CD14-positive monocyte (primary cell): ENCODE measurements around the gene LINC00237. TPM values are rescaled to one million over a fixed set of nuclear protein-coding genes. Genes with fewer than 3 reads are reported as not detected.

ENCODE experiments used
- DNase-seq, 3 donors: peaks; one replicate each; pipeline ENCODE4 v3.0.0-alpha.2; 2011 to 2022
- H2AFZ ChIP-seq: 2 replicates; pipeline ENCODE4 v1.6.0; 2012; ENCODE audit warnings: mild to moderate bottlenecking, low read depth, low read length, inconsistent platforms; ENCODE audit not compliant: insufficient read depth, poor library complexity, severe bottlenecking
- H3K27ac ChIP-seq, 2 donors: 1 replicate in 1 of 2; 2 replicates in 1 of 2; pipeline ENCODE4 v1.5.1; 2012 to 2013; ENCODE audit warnings: low read length in 2 of 2, control low read depth in 1 of 2, inconsistent platforms in 1 of 2, low read depth in 1 of 2, mild to moderate bottlenecking in 1 of 2
- H3K27me3 ChIP-seq, 2 donors: one replicate each; pipeline versions ENCODE4 v1.6.0 to v1.6.1; 2011 to 2013; ENCODE audit warnings: low read length in 2 of 2; ENCODE audit not compliant: control insufficient read depth in 2 of 2, insufficient read depth in 2 of 2
- H3K36me3 ChIP-seq, 2 donors: replicated peaks in 1 of 2; 1 replicate in 1 of 2; 2 replicates in 1 of 2; pipeline versions ENCODE4 v1.5.1 to v1.6.1; 2012 to 2013; ENCODE audit warnings: low read length in 2 of 2, control low read depth in 1 of 2, inconsistent platforms in 1 of 2, mild to moderate bottlenecking in 1 of 2; ENCODE audit not compliant: insufficient read depth in 2 of 2, control insufficient read depth in 1 of 2
- H3K4me1 ChIP-seq, 2 donors: 1 replicate in 1 of 2; 2 replicates in 1 of 2; pipeline versions ENCODE4 v1.5.1 to v1.6.1; 2012 to 2013; ENCODE audit warnings: low read length in 2 of 2, control low read depth in 1 of 2, inconsistent platforms in 1 of 2, mild to moderate bottlenecking in 1 of 2, moderate library complexity in 1 of 2; ENCODE audit not compliant: insufficient read depth in 2 of 2, control insufficient read depth in 1 of 2
- H3K4me2 ChIP-seq: replicated peaks from 2 replicates; pipeline ENCODE3; 2012; ENCODE audit warnings: low read length, moderate library complexity, mild to moderate bottlenecking; ENCODE audit not compliant: poor library complexity, severe bottlenecking; ENCODE audit errors: extremely low read depth
- H3K4me3 ChIP-seq, 3 experiments: fragments of 200-600 bp in 1 of 3; sonication (generic) in 1 of 3; replicated peaks in 1 of 3; 1 replicate in 2 of 3; 2 replicates in 1 of 3; pipeline ENCODE4 v1.5.1; 2011 to 2013; ENCODE audit warnings: low read length in 3 of 3, mild to moderate bottlenecking in 3 of 3, control low read depth in 2 of 3, low read depth in 2 of 3, inconsistent platforms in 1 of 3, moderate library complexity in 1 of 3
- H3K79me2 ChIP-seq: 2 replicates; pipeline ENCODE4 v1.6.0; 2012; ENCODE audit warnings: mild to moderate bottlenecking, control low read depth, inconsistent platforms, low read length, moderate library complexity; ENCODE audit not compliant: insufficient read depth
- H3K9ac ChIP-seq: 2 replicates; pipeline ENCODE4 v1.6.0; 2017; ENCODE audit warnings: low read length, mild to moderate bottlenecking; ENCODE audit not compliant: insufficient read depth, poor library complexity, severe bottlenecking
- H3K9me3 ChIP-seq, 2 donors: replicated peaks in 1 of 2; 1 replicate in 1 of 2; 2 replicates in 1 of 2; pipeline versions ENCODE4 v1.5.1 to v1.6.1; 2012 to 2013; ENCODE audit warnings: low read length in 2 of 2, control low read depth in 1 of 2; ENCODE audit not compliant: control insufficient read depth in 1 of 2, insufficient read depth in 1 of 2
- H4K20me1 ChIP-seq: 2 replicates; pipeline ENCODE4 v1.6.0; 2012; ENCODE audit warnings: mild to moderate bottlenecking, low read length, control low read depth, moderate library complexity; ENCODE audit not compliant: insufficient read depth
- H3K27ac Mint-ChIP-seq, 7 donors: one replicate each; pipeline ENCODE4 v1.8.0; 2020; ENCODE audit warnings: mild to moderate bottlenecking in 7 of 7, mixed read lengths in 7 of 7, moderate library complexity in 6 of 7, inconsistent platforms in 2 of 7
- H3K27me3 Mint-ChIP-seq, 3 donors: one replicate each; pipeline ENCODE4 v1.8.0; 2021 to 2022; ENCODE audit warnings: low read depth in 3 of 3, mild to moderate bottlenecking in 3 of 3, mixed read lengths in 3 of 3, moderate library complexity in 3 of 3, inconsistent platforms in 1 of 3
- H3K36me3 Mint-ChIP-seq, 2 donors: one replicate each; pipeline ENCODE4 v1.8.0; 2020; ENCODE audit warnings: mixed read lengths in 2 of 2, inconsistent platforms in 1 of 2, mild to moderate bottlenecking in 1 of 2
- H3K4me1 Mint-ChIP-seq: one replicate; pipeline ENCODE4 v1.8.0; 2020; ENCODE audit warnings: mild to moderate bottlenecking, mixed read lengths
- H3K4me3 Mint-ChIP-seq, 2 donors: one replicate each; pipeline ENCODE4 v1.8.0; 2020; ENCODE audit warnings: mild to moderate bottlenecking in 2 of 2, mixed read lengths in 2 of 2, moderate library complexity in 1 of 2
- H3K9me3 Mint-ChIP-seq, 7 donors: one replicate each; pipeline ENCODE4 v1.8.0; 2020 to 2022; ENCODE audit warnings: mixed read lengths in 7 of 7, mild to moderate bottlenecking in 6 of 7, moderate library complexity in 6 of 7, inconsistent platforms in 2 of 7
- WGBS: methylation state at CpG from one replicate; pipeline ENCODE4 v1.1.5; 2013; ENCODE audit warnings: missing lambda C conversion rate; ENCODE audit not compliant: insufficient coverage; 5-methylcytosine and 5-hydroxymethylcytosine counted together
- intact Hi-C, 2 donors: fragments of 100-400 bp; cut with micrococcal nuclease; formaldehyde crosslinking; loops; one replicate each; pipeline versions ENCODE4 v1.15.0 to v1.15.1; 2023
- polyA plus RNA-seq, 3 donors: library from polyadenylated mRNA; depleted of rRNA in 1 of 3; unstranded in 2 of 3; stranded (reverse) in 1 of 3; fragments of 300-500 nt in 2 of 3; fragments of >200 nt in 1 of 3; fragmentation: Illumina TruSeq in 2 of 3; gene quantifications; 1 replicate in 2 of 3; 2 replicates in 1 of 3; pipeline ENCODE4 v1.2.3, GENCODE V29; 2012 to 2021
- TF ChIP-seq, protein P1 (sequence below): fragments of 200-600 bp; IDR thresholded peaks from one replicate; pipeline ENCODE4 v1.8.0; 2022; ENCODE audit warnings: antibody characterized with exemption, mild to moderate bottlenecking

LINC00237 gene
- polyA plus RNA-seq, 3 donors: 0.31 to 0.39 TPM; not detected in 1

DNA sequence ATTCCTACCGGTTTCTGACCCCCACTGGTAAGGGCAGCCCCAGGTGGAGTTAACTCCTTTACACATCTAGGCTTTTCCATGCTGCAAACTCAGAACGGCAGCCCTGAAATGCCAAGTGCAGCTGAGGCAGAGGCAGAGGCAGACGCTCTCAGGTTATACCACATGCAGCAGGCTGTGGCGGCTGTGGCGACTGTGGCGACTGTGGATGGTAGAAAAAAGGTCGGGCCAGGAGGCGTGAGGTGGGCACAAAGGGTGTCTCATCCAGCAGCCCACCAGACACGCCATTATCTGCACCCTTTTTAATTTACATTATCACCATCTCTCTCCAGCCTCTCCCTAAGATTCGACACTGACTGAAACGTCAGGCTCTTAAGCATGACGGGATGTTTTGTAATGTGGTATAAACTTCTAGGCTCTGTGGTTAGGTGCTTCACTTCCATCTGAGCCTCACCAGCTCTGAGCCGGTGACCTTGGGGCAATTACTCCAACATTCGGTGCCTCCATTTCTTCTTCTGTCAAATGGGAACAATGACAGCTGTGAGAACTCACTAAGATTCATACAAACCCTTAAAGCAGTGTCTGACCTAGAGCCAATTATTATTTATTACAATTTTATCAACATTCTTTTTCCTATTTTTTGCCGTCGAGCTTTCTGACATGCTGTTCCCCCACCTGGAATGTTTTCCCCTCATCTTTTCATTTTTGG lies 27.9 kb upstream of the LINC00237 start:
- Histone ChIP-seq H3K4me3 (no peak overlapping the region), H3K9me3 (no peaks in the 10 kb centered on the region), H2AFZ (no peak overlapping the region), H4K20me1 (no peaks in the 10 kb centered on the region), H3K4me2 (no peak overlapping the region), H3K4me1 (no peaks in the 10 kb centered on the region), H3K79me2 (no peaks in the 10 kb centered on the region), H3K9ac (no peak overlapping the region), H3K27ac (no peak overlapping the region), H3K36me3 (peaks cover 0 to 11% of the 10 kb centered on the region in 2 donors), H3K27me3 (no peaks in the 10 kb centered on the region)
- no peaks in the 10 kb centered on the region for H3K4me1 Mint-ChIP-seq
- H3K27me3 Mint-ChIP-seq: no peaks in the 10 kb centered on the region
- WGBS: 100% methylated on average over 5 of the region's 16 CpGs
- no peak overlapping the region for H3K4me3 Mint-ChIP-seq
- TF ChIP-seq, protein P1, sequence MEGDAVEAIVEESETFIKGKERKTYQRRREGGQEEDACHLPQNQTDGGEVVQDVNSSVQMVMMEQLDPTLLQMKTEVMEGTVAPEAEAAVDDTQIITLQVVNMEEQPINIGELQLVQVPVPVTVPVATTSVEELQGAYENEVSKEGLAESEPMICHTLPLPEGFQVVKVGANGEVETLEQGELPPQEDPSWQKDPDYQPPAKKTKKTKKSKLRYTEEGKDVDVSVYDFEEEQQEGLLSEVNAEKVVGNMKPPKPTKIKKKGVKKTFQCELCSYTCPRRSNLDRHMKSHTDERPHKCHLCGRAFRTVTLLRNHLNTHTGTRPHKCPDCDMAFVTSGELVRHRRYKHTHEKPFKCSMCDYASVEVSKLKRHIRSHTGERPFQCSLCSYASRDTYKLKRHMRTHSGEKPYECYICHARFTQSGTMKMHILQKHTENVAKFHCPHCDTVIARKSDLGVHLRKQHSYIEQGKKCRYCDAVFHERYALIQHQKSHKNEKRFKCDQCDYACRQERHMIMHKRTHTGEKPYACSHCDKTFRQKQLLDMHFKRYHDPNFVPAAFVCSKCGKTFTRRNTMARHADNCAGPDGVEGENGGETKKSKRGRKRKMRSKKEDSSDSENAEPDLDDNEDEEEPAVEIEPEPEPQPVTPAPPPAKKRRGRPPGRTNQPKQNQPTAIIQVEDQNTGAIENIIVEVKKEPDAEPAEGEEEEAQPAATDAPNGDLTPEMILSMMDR: no peak
- H3K36me3 Mint-ChIP-seq: peaks cover 39 to 42% of the 10 kb centered on the region in 2 donors
- DNase-seq: no peak
- H3K9me3 Mint-ChIP-seq: no peaks in the 10 kb centered on the region
- intact Hi-C loops: no loop called here
- peak overlapping the region in 1 of 7 donors; percentile 56 for H3K27ac Mint-ChIP-seq

DNA sequence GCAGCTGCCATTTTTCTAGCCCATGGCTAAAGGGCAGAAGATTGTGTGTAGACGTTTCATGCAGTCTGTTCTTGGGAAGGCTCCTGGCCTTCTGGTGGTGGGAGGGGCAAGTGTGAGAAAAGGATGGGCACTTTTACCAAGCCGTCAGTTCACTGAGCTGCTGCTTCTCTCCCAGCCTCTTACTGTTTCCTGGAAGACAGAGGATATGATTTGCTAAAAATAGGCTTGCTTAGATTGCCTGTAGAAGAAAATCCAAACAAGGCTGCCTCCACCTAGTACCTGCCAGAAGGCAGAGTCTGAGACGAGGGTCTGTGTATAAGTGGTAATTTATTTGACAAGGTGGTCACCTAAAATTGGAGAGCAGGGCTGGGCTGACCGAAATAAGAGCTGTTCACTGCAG lies 27.2 kb upstream of the LINC00237 start:
- TF ChIP-seq, protein P1: no peak
- no peaks in the 10 kb centered on the region for H3K27me3 Mint-ChIP-seq
- H3K4me3 Mint-ChIP-seq: no peak overlapping the region
- intact Hi-C loops: no loop called here
- H2AFZ ChIP-seq: no peak overlapping the region
- no peak overlapping the region for H3K9ac ChIP-seq
- H3K4me3 ChIP-seq: no peak overlapping the region
- no peak for DNase-seq
- no peaks in the 10 kb centered on the region for H4K20me1 ChIP-seq
- no peaks in the 10 kb centered on the region for H3K27me3 ChIP-seq
- no peaks in the 10 kb centered on the region for H3K9me3 ChIP-seq
- H3K4me1 Mint-ChIP-seq: no peaks in the 10 kb centered on the region
- no peak overlapping the region for H3K27ac ChIP-seq
- H3K36me3 ChIP-seq: peaks cover 0 to 11% of the 10 kb centered on the region in 2 donors
- WGBS: 100% methylated on average over 3 of the region's 4 CpGs
- H3K27ac Mint-ChIP-seq: no peak overlapping the region
- no peaks in the 10 kb centered on the region for H3K79me2 ChIP-seq
- H3K4me2 ChIP-seq: no peak overlapping the region
- no peaks in the 10 kb centered on the region for H3K9me3 Mint-ChIP-seq
- peaks cover 39 to 42% of the 10 kb centered on the region in 2 donors for H3K36me3 Mint-ChIP-seq
- no peaks in the 10 kb centered on the region for H3K4me1 ChIP-seq
